Activated CD4-positive, alpha-beta T cell treated with anti-CD3 and anti-CD28 coated beads, Interleukin-2, amount 10 ng/mL, durations not matched to agents 7 days and 5 days (primary cell): ENCODE measurements around the gene LRRC3. TPM values are rescaled to one million over a fixed set of nuclear protein-coding genes. Genes with fewer than 3 reads are reported as not detected.

Experiments used
- CTCF ChIA-PET: fragments of 350-600 bp; sonication (Branson Sonifier 250); formaldehyde crosslinking; loops from one replicate; lab custom pipeline; 2021; ENCODE audit warnings: antibody characterized with exemption; lab: Charles Lee
- POLR2A ChIA-PET: fragments of 350-600 bp; sonication (Branson Sonifier 250); formaldehyde crosslinking; loops from one replicate; lab custom pipeline; 2021; ENCODE audit warnings: antibody characterized with exemption; lab: Charles Lee
- DNase-seq: peaks from one replicate; pipeline ENCODE4 v3.0.0-alpha.2; 2020
- H3K27ac Mint-ChIP-seq: one replicate; pipeline ENCODE4 v1.8.0; 2021; ENCODE audit warnings: mild to moderate bottlenecking, moderate library complexity, mixed read lengths
- H3K27me3 Mint-ChIP-seq: one replicate; pipeline ENCODE4 v1.8.0; 2021; ENCODE audit warnings: mixed read lengths
- H3K36me3 Mint-ChIP-seq: one replicate; pipeline ENCODE4 v1.8.0; 2021; ENCODE audit warnings: low read depth, mixed read lengths
- H3K4me1 Mint-ChIP-seq: one replicate; pipeline ENCODE4 v1.8.0; 2021; ENCODE audit warnings: mixed read lengths
- H3K4me3 Mint-ChIP-seq: one replicate; pipeline ENCODE4 v1.8.0; 2021; ENCODE audit warnings: mild to moderate bottlenecking, moderate library complexity, mixed read lengths
- H3K9me3 Mint-ChIP-seq: one replicate; pipeline ENCODE4 v1.8.0; 2021; ENCODE audit warnings: mixed read lengths
- total RNA-seq, 2 experiments: library from RNA; stranded (reverse); gene quantifications; one replicate each; pipeline ENCODE4 v1.2.3, GENCODE V29; 2021

The LRRC3 gene
- total RNA-seq, 2 experiments from 2014 or later = 5.0 to 5.1 TPM

DNA sequence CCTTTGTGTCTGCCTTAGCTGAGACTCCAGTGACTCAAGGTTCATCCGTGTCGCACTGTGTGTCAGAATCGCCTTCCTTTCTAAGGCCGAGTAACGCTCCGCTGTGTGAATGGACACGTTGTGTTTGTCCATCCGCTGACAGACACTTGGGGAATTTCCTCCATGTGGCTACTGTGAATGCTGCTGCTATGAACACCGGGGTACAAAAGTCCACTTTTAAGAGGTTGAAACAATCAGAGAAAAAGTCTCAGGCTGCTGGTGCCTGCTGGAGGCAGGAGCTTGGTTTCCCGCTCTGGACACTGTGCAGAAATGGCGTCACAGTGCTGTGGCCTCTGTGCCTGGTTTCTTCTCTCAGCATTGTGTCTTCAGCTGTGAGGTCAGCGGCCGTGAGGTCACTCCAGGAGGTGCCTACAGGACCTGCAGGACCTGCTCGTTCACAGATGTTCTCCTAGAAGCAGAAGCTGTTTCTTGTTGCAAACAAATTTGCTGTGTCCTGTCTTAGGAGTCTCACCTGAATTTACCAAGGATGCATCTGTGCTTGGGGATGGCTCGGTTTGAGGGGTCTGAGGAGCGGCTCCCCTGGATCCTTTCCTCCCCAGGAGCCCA is 50.5 kb downstream of the LRRC3 start:
- ChIA-PET POLR2A (no interaction called here), CTCF (no interaction called here)
- DNase-seq = no peak
- H3K4me3 Mint-ChIP-seq = no peak overlapping the region
- H3K27ac Mint-ChIP-seq = no peak overlapping the region
- H3K9me3 Mint-ChIP-seq = no peaks in the 10 kb centered on the region
- H3K27me3 Mint-ChIP-seq = no peaks in the 10 kb centered on the region
- no peaks in the 10 kb centered on the region for H3K36me3 Mint-ChIP-seq
- peaks cover 3% of the 10 kb centered on the region for H3K4me1 Mint-ChIP-seq

DNA sequence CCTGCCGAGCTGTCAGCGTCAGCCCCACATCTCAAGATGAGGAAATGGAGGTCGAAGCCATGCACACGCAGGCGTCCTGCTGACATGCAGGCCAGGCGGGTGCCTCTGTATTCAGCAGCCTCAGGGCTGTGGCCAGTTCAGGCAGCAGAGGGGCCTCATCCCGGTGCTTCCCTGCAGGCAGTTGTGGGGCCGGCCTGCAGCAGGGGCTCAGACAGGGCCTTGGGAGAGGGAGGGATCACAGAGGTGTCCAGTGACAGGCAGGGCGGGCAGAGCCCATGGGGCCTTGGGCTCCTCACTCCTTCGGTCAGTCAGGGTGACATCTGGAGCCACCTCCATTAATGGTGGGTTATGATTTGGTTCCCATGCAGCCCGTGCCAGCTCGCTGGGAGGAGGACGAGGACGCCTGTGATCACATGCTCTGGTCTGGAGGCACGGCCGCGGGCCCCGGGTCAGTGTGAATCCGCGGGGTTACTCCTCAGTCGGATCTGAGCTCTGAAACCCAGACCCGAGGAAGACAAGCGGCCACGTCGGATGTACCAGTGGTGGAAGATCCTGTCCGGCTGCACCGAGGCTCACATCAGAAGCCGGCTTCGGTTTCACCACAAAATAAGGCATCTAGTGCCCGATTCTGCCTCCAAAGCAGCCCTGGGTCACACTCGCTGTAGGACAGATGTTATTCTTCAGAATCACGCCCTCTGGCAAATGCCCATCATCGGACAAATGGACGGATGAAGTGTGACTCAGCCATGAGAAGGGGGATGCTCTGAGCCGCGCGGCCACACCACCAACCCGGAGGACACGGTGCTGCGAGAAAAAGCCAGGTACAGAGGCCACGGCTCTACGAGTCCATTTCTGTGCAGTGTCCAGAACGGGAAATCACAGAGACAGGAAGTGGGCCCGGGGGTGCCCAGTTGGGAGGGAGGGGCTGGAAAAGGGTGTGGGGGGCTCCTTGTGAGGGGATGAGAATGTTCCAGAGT is 51.3 kb downstream of the LRRC3 start:
- Mint-ChIP-seq H3K4me1 (peaks cover 3% of the 10 kb centered on the region), H3K27me3 (no peaks in the 10 kb centered on the region), H3K36me3 (no peaks in the 10 kb centered on the region), H3K27ac (no peak overlapping the region), H3K9me3 (no peaks in the 10 kb centered on the region), H3K4me3 (no peak overlapping the region)
- no peak for DNase-seq
- CTCF ChIA-PET = no interaction called here
- POLR2A ChIA-PET = no interaction called here

DNA sequence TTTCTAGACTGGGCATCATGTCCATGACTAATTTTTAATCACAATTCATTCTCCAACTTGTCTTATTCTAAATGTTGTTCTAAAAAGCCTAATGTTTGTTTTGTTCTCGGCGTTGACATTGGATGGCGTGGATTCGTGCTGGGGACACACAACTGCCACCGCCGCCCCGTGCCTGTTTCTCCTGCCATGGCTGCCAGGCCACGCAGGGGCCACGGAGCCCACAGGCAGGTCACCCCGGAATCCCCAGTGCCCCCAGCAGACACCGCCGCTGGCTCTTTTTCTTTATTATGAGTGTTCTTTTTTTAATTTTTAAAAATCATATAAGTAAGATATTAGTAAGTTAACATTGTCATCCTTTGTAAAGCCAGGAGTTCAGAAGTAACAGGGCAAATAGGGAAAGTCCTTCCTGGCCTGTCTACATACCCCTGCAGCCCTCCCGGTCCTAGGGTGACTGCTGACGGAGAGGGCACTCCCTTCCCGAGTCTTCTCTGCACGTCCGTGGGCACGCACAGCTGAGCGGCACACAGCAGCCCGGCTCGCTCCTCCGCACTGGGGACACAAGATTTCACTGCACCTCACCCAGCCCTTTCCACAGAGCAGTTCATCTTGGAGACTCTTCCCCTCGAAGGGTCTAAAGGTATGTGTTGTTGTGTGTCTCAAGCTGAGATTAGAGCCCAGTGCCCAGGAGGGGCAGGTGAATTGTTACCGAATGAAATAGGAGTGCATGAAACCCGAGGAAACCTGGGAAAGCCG is 52.5 kb downstream of the LRRC3 start:
- DNase-seq = no peak
- Mint-ChIP-seq H3K36me3 (no peaks in the 10 kb centered on the region), H3K27ac (no peak overlapping the region), H3K4me1 (peaks cover 3% of the 10 kb centered on the region), H3K9me3 (no peaks in the 10 kb centered on the region), H3K4me3 (no peak overlapping the region), H3K27me3 (no peaks in the 10 kb centered on the region)
- POLR2A ChIA-PET = no interaction called here
- CTCF ChIA-PET = no interaction called here

DNA sequence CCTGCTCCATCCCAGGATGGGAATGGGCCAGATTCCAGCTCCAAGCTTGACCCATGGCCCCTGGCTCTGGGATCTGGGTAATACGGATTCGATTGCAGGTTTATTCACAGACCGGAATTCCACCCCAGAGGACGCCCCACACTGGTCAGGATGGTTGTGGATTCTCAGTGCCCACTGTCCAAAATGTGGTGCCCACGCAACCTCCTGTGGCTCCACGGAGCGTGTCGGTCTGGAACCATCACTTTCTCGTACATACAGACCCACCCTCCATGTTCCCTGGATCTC is 53.1 kb downstream of the LRRC3 start:
- ChIA-PET POLR2A (no interaction called here), CTCF (no interaction called here)
- Mint-ChIP-seq H3K27me3 (no peaks in the 10 kb centered on the region), H3K36me3 (no peaks in the 10 kb centered on the region), H3K4me1 (peaks cover 3% of the 10 kb centered on the region), H3K27ac (no peak overlapping the region), H3K4me3 (no peak overlapping the region), H3K9me3 (no peaks in the 10 kb centered on the region)
- no peak for DNase-seq

DNA sequence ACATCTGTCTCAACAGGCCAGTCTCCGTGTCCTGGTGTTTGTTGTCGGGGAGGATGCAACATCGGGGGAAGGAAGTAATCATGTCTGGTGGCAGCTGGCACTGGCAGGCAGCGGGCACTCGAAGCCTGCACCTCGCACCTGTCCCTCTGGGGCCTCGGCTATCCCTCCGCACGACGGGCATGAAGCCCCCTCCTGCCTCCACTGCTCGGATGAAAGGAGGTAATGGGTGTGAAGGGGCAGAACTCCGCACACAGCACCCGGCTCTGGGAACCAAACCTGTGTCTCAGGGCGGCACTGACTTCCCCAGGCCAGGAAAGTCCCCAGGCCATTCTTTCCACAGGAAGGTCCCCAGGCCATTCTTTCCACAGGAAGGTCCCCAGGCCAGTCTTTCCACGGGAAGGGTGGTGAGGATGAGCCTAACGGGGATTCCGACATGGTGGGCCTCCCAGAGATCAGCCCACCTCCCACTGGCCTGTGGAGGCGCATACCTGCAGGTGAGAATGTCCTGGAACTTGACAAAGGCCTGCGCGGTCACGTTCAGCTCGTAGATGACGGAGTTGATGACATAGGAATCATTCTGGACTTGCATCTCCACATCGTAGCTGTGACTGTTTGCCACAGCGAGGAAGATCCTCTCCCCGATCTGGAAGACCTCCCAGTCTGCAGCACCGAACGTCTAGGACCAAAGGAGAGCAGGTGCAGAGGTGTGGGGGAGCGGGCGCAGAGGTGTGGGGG is 53.6 kb downstream of the LRRC3 start:
- ChIA-PET CTCF (interaction anchor here (2.1 kb wide), 1 partner anchor 285 kb away, joined by 13 read pairs; no protein-coding TSS in a partner anchor), POLR2A (no interaction called here)
- Mint-ChIP-seq H3K27ac (no peak overlapping the region), H3K9me3 (no peaks in the 10 kb centered on the region), H3K4me3 (no peak overlapping the region), H3K36me3 (no peaks in the 10 kb centered on the region), H3K4me1 (peaks cover under 1% of the 10 kb centered on the region), H3K27me3 (no peaks in the 10 kb centered on the region)
- DNase-seq = no peak

DNA sequence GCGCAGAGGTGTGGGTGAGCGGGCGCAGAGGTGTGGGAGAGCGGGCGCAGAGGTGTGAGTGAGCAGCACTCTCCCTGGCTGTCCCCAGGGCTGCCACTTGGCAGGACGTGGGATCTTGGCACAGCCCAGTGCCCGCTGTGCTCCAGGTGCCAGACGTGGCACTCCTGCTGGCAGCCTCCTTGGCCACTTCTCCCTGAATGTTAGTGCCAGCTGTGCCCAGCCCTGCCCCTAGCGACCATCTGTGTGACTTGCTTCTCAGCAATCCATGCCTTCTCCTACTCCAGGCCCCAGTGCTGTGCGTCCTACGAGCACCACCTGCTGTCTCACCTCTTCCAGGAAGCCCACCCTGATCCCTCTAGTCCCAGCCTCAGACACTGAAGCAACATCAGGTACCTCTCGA is 54.2 kb downstream of the LRRC3 start:
- Mint-ChIP-seq H3K9me3 (no peaks in the 10 kb centered on the region), H3K4me3 (no peak overlapping the region), H3K27ac (no peak overlapping the region), H3K4me1 (no peaks in the 10 kb centered on the region), H3K36me3 (no peaks in the 10 kb centered on the region), H3K27me3 (no peaks in the 10 kb centered on the region)
- DNase-seq = no peak
- ChIA-PET POLR2A (no interaction called here), CTCF (interaction anchor here (0.6 to 2.1 kb wide), 10 partner anchors 8 to 284 kb away, joined by 3 to 13 read pairs (median 4); no protein-coding TSS in a partner anchor)

DNA sequence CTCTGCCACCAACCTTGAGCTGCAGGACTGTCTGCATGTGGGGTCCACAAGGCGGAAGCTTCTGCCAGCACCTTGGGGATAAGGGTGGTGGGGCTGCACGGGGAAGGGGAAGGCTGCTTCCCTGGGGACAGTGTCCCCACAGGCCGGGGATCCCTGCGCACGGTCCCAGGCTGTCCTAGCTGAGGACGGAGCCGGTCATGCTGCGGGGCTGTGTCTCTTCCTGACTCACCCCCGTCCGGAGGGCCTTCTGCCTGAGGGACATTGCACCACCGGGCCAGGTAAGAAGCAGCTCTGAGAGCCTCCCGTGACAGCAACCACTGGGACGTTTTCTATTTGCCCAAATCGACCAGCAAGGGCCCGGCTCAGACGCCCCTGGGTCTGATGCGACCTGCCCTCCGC is 54.8 kb downstream of the LRRC3 start:
- CTCF ChIA-PET = interaction anchor here (0.6 to 2.1 kb wide), 16 partner anchors 9 to 616 kb away, joined by 3 to 13 read pairs (median 4); no protein-coding TSS in a partner anchor
- Mint-ChIP-seq H3K36me3 (no peaks in the 10 kb centered on the region), H3K4me3 (no peak overlapping the region), H3K27ac (no peak overlapping the region), H3K27me3 (no peaks in the 10 kb centered on the region), H3K9me3 (no peaks in the 10 kb centered on the region), H3K4me1 (no peaks in the 10 kb centered on the region)
- no peak for DNase-seq
- POLR2A ChIA-PET = no interaction called here

DNA sequence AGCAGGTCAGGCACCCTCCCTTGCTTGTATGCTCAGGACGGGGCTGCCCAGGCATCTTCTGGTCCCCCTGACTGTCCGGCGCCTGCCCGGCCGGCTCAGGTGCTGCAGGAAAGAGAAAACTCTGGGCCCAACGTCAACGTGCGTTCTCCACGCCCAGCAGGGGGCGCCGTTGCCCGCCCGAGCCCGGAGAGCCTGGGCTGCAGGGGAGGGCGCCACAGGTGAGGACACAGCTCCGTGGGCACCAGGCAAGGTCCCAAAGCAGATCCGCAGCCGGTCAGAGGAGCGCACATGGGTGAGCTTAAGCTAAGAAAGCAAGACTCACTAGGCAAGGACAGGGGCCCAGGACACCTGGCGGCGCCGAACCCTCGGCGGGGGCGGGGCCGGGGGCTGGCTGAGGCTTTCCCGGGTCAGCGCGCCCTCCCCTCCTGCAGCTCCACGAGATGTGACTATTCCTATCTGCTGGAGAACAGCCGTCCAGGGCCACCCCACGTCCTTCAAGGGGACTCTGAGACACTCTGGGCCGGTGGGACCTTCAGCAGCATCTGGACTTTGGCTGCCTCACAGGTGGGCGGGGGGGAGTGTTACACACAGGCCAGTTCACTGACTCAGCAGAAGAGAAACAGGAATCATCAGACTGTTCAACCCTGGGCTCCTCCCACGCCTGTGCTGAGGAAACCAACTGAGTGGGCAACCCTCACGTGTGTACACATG is 55.4 kb downstream of the LRRC3 start:
- H3K4me1 Mint-ChIP-seq = no peaks in the 10 kb centered on the region
- no peaks in the 10 kb centered on the region for H3K36me3 Mint-ChIP-seq
- POLR2A ChIA-PET = no interaction called here
- CTCF ChIA-PET = interaction anchor here (0.6 to 2.1 kb wide), 19 partner anchors 8 to 615 kb away, joined by 3 to 13 read pairs (median 3); partner anchors contain the start of genes KRTAP10-12 and KRTAP10-2
- no peaks in the 10 kb centered on the region for H3K27me3 Mint-ChIP-seq
- no peaks in the 10 kb centered on the region for H3K9me3 Mint-ChIP-seq
- H3K27ac Mint-ChIP-seq = no peak overlapping the region
- peak; percentile 79 for DNase-seq
- H3K4me3 Mint-ChIP-seq = no peak overlapping the region

DNA sequence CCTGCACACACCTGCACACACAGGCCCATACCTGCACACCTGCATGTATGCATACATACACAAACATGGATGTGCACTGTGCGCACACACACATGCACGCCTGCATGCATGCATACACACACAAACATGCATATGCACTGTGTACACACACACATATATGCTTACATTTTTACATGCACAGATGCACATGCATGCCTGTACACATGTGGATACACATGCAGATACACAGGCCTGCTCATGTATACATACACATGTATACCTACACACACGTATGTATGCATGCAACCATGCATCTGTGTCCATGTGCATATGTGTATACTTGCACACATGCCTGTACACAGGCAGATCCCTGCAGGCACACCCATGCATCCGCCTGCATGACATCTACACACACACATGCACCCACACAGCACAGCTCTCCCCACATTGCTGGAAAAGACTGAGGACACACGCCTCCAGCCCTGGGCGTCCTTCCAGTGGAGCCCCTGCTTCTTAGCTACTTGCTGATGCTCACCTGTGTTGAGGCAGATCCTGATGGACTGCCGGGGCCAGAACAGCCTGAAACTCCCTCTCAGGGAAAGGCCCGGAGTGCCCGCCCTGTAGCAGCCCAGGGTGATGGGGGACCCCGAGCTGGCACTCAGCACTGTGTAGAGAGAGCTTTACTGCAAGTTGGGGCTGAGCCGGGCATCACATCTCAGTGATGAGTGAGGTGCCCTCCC is 56.1 kb downstream of the LRRC3 start:
- no peak overlapping the region for H3K27ac Mint-ChIP-seq
- H3K36me3 Mint-ChIP-seq = no peaks in the 10 kb centered on the region
- H3K4me1 Mint-ChIP-seq = no peaks in the 10 kb centered on the region
- no peaks in the 10 kb centered on the region for H3K9me3 Mint-ChIP-seq
- ChIA-PET CTCF (interaction anchor here (0.6 to 2.1 kb wide), 14 partner anchors 8 to 418 kb away, joined by 3 to 13 read pairs (median 4); partner anchors contain the start of genes KRTAP10-12 and KRTAP10-2), POLR2A (no interaction called here)
- no peak overlapping the region for H3K4me3 Mint-ChIP-seq
- no peak for DNase-seq
- no peaks in the 10 kb centered on the region for H3K27me3 Mint-ChIP-seq
